NCI-H1694 (cell line): ENCODE data around the gene CAMTA2.
A peak's percentile ranks its signal among the peaks of the same experiment; 100 is the strongest.

Experiments used
- DNase-seq: peaks from one replicate; lab custom pipeline; 2025; lab: John Stamatoyannopoulos, UW

The CAMTA2 gene

GRCh38 chr17:4946312-4946976, 41.0 kb downstream of the CAMTA2 start:
- no peak for DNase-seq

- no peak for DNase-seq
Measured at GRCh38 chr17:4945944-4946280, 41.6 kb downstream of the CAMTA2 start.

GRCh38 chr17:4945176-4945943, 42.1 kb downstream of the CAMTA2 start:
- no peak for DNase-seq

GRCh38 chr17:4944554-4945175, 42.8 kb downstream of the CAMTA2 start:
- DNase-seq, result no peak

- no peak for DNase-seq
Measured at GRCh38 chr17:4944163-4944553, 43.3 kb downstream of the CAMTA2 start.

- no peak for DNase-seq
Measured at GRCh38 chr17:4942760-4943508, 44.5 kb downstream of the CAMTA2 start.

- DNase-seq, result no peak
Measured at GRCh38 chr17:4941319-4941610, 46.2 kb downstream of the CAMTA2 start.

GRCh38 chr17:4940555-4941318, 46.7 kb downstream of the CAMTA2 start:
- no peak for DNase-seq

- DNase-seq, result peak; percentile 99
Measured at GRCh38 chr17:4939796-4940554, 47.5 kb downstream of the CAMTA2 start, which contains the start of the genes RNF167 and SLC25A11. TSS of gene RNF167 (plus strand) at chr17:4940268. CDS start at chr17:4940910, 642 bp downstream. TSS of gene SLC25A11 (minus strand) at chr17:4940046. CDS start at chr17:4939910, 136 bp downstream.

GRCh38 chr17:4939546-4939795, 48.0 kb downstream of the CAMTA2 start:
- no peak for DNase-seq

GRCh38 chr17:4938688-4939545, 48.6 kb downstream of the CAMTA2 start:
- DNase-seq, result no peak

GRCh38 chr17:4938069-4938491, 49.4 kb downstream of the CAMTA2 start:
- DNase-seq, result no peak

GRCh38 chr17:4937553-4937952, 49.9 kb downstream of the CAMTA2 start:
- DNase-seq, result no peak

- no peak for DNase-seq
Measured at GRCh38 chr17:4936436-4936835, 51.0 kb downstream of the CAMTA2 start.

GRCh38 chr17:4935650-4936049, 51.8 kb downstream of the CAMTA2 start:
- no peak for DNase-seq

GRCh38 chr17:4934173-4934979, 53.1 kb downstream of the CAMTA2 start:
- no peak for DNase-seq

GRCh38 chr17:4933646-4934045, 53.8 kb downstream of the CAMTA2 start:
- DNase-seq, result no peak

- DNase-seq, result no peak
Measured at GRCh38 chr17:4932756-4933155, 54.7 kb downstream of the CAMTA2 start.

GRCh38 chr17:4931963-4932362, 55.5 kb downstream of the CAMTA2 start, which contains the start of gene GP1BA:
TSS of gene GP1BA (plus strand) at chr17:4932277. CDS start at chr17:4932605, 328 bp downstream.
- DNase-seq, result no peak
